ENCODE data around the gene SLC35A2.

SLC35A2 gene

GRCh38 chrX:48908600-48908999 lies 2.8 kb downstream of the SLC35A2 start:
- POLR2A ChIA-PET: no interaction called here
- DNase-seq (ENCODE audit: extremely low spot score): no peak
- TF ChIP-seq CTCF (IDR thresholded peaks at IDR 0.05; ENCODE audit: control extremely low read depth, extremely low read depth, low read depth, missing control alignments): no peak
- CTCF ChIA-PET: interaction anchor here (1.6 kb wide), 1 partner anchor 10 kb away, joined by 5 read pairs; the partner anchor contains the start of gene PQBP1

- ChIA-PET POLR2A (interaction anchor here (1.0 to 1.1 kb wide), 2 partner anchors 8 to 33 kb away, joined by 3 to 4 read pairs; partner anchors contain the start of genes PQBP1 and TIMM17B), CTCF (no interaction called here)
- no peak for DNase-seq (ENCODE audit: extremely low spot score)
- TF ChIP-seq CTCF (IDR thresholded peaks at IDR 0.05; ENCODE audit: control extremely low read depth, extremely low read depth, low read depth, missing control alignments): no peak
Observed at GRCh38 chrX:48905090-48905790, 6.2 kb downstream of the SLC35A2 start.

GRCh38 chrX:48904626-48905025 lies 6.8 kb downstream of the SLC35A2 start:
- no peak for DNase-seq (ENCODE audit: extremely low spot score)
- TF ChIP-seq CTCF (IDR thresholded peaks at IDR 0.05; ENCODE audit: control extremely low read depth, extremely low read depth, low read depth, missing control alignments): no peak
- CTCF ChIA-PET: no interaction called here
- POLR2A ChIA-PET: no interaction called here

GRCh38 chrX:48904180-48904579 lies 7.3 kb downstream of the SLC35A2 start:
- ChIA-PET POLR2A (interaction anchor here (1.5 to 2.0 kb wide), 2 partner anchors 8 to 36 kb away, joined by 3 to 7 read pairs; partner anchors contain the start of gene SLC35A2), CTCF (interaction anchor here (1.2 kb wide), 1 partner anchor 33 kb away, joined by 4 read pairs; no protein-coding TSS in a partner anchor)
- no peak for TF ChIP-seq CTCF (IDR thresholded peaks at IDR 0.05; ENCODE audit: control extremely low read depth, extremely low read depth, low read depth, missing control alignments)
- no peak for DNase-seq (ENCODE audit: extremely low spot score)

GRCh38 chrX:48903290-48903689 lies 8.2 kb downstream of the SLC35A2 start:
- CTCF ChIA-PET: interaction anchor here (1.2 kb wide), 1 partner anchor 34 kb away, joined by 4 read pairs; no protein-coding TSS in a partner anchor
- TF ChIP-seq CTCF (IDR thresholded peaks at IDR 0.05; ENCODE audit: control extremely low read depth, extremely low read depth, low read depth, missing control alignments): no peak

GRCh38 chrX:48902776-48903175 lies 8.7 kb downstream of the SLC35A2 start:
- ChIA-PET POLR2A (interaction anchor here (1.5 to 2.0 kb wide), 2 partner anchors 9 to 37 kb away, joined by 3 to 7 read pairs; partner anchors contain the start of gene SLC35A2), CTCF (interaction anchor here (1.2 kb wide), 1 partner anchor 34 kb away, joined by 4 read pairs; no protein-coding TSS in a partner anchor)
- no peak for DNase-seq (ENCODE audit: extremely low spot score)
- TF ChIP-seq CTCF (IDR thresholded peaks at IDR 0.05; ENCODE audit: control extremely low read depth, extremely low read depth, low read depth, missing control alignments): no peak

More at GRCh38 chrX:48903290-48903689, 8.2 kb downstream of the SLC35A2 start:
- POLR2A ChIA-PET: interaction anchor here (1.5 to 2.0 kb wide), 2 partner anchors 9 to 37 kb away, joined by 3 to 7 read pairs; partner anchors contain the start of gene SLC35A2
- no peak for DNase-seq (ENCODE audit: extremely low spot score)

Data from GM10248 (cell line).